ENCODE data around the gene CASP1.

CASP1 gene

DNA sequence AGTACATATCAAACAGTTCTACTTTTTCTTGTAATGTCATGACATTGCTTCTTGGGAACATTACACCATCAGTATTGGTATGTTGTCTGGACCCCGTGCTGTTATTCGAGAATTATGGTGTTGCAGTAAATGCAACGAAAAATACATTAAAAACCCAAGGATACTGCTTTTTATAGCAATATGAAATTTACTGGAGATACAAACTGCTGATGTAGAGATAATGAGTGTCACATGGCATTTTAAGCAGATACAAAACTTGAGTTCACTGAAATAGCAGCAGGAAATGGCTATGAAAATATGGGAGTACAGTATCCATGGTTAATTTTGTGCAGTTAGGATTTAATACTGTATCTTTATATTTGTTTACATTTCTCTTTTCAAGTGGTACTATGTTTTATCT lies 17.5 kb upstream of the CASP1 start:
- H2BK120ac ChIP-seq (ENCODE audit: low read depth, low read length): no peak overlapping the region
- no peak overlapping the region for H3K14ac ChIP-seq (ENCODE audit: low read length in 2 of 2)
- no peak overlapping the region for H2BK5ac ChIP-seq (ENCODE audit: low read depth, low read length, poor library complexity, severe bottlenecking)
- H3K4me1 ChIP-seq (ENCODE audit: control insufficient read depth, insufficient read depth, low read depth, low read length): no peaks in the 10 kb centered on the region
- no peak overlapping the region for H3K9ac ChIP-seq (ENCODE audit: low read length)
- H3K27ac ChIP-seq (ENCODE audit: low read length, poor library complexity, severe bottlenecking): no peak overlapping the region
- H3K18ac ChIP-seq (ENCODE audit: low read depth in 1 of 2, low read length in 2 of 2): no peak overlapping the region
- no peak overlapping the region for H4K8ac ChIP-seq (ENCODE audit: low read length)
- H3K27me3 ChIP-seq (ENCODE audit: control insufficient read depth in 1 of 2, insufficient read depth in 1 of 2, low read length in 2 of 2): no peaks in the 10 kb centered on the region
- no peak overlapping the region for H3K23ac ChIP-seq (ENCODE audit: low read length in 2 of 2)
- H2BK12ac ChIP-seq (ENCODE audit: low read length in 2 of 2): no peak overlapping the region
- H3K36me3 ChIP-seq (ENCODE audit: control insufficient read depth in 1 of 2, insufficient read depth in 2 of 2, low read depth in 1 of 2, low read length in 2 of 2): no peaks in the 10 kb centered on the region
- no peak for DNase-seq
- no peak overlapping the region for H2AFZ ChIP-seq (ENCODE audit: low read depth, low read length)
- no peaks in the 10 kb centered on the region for H3K9me3 ChIP-seq (ENCODE audit: control insufficient read depth, low read length)
- H3K79me1 ChIP-seq (replicated peaks; ENCODE audit: low read length, poor library complexity, severe bottlenecking): no peaks in the 10 kb centered on the region
- no peak overlapping the region for H4K91ac ChIP-seq (ENCODE audit: low read length)
- no peak overlapping the region for H3K4me3 ChIP-seq (ENCODE audit: insufficient read depth in 1 of 2, low read depth in 1 of 2, low read length in 2 of 2)
- H2AK5ac ChIP-seq (ENCODE audit: low read length, severe bottlenecking): no peak overlapping the region
- WGBS: 67% methylated on average over 1 of the region's 3 CpGs
- no peak overlapping the region for H2BK15ac ChIP-seq (ENCODE audit: low read depth, poor library complexity, severe bottlenecking)
- no peak overlapping the region for H3K4me2 ChIP-seq (ENCODE audit: low read length, poor library complexity, severe bottlenecking)
- no peak overlapping the region for H3K4ac ChIP-seq (ENCODE audit: low read depth in 1 of 2, low read length in 2 of 2)

DNA sequence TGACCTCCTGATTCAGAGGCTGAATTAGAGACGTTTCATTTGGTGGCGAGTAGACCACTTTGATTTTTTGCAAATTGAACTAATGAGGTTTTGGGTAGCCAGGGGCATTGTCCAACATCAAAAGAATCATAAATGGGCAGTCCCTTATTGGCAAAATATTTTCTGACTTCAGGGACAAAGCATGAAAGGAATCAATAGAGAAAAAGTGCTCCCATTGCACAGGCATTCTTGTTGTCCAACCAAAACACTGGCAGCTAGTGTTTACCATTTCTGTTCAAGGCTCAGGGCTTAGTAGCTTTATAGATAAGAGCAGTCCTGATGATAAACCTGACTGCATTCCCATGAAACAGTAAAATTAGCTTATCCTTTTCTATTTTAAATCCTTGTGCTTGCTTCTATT lies 16.6 kb upstream of the CASP1 start:
- H3K23ac ChIP-seq (ENCODE audit: low read length in 2 of 2): no peak overlapping the region
- H2AFZ ChIP-seq (ENCODE audit: low read depth, low read length): no peak overlapping the region
- no peaks in the 10 kb centered on the region for H3K9me3 ChIP-seq (ENCODE audit: control insufficient read depth, low read length)
- no peak overlapping the region for H2BK15ac ChIP-seq (ENCODE audit: low read depth, poor library complexity, severe bottlenecking)
- no peak for DNase-seq
- no peaks in the 10 kb centered on the region for H3K4me1 ChIP-seq (ENCODE audit: control insufficient read depth, insufficient read depth, low read depth, low read length)
- H3K79me1 ChIP-seq (replicated peaks; ENCODE audit: low read length, poor library complexity, severe bottlenecking): no peaks in the 10 kb centered on the region
- H3K4ac ChIP-seq (ENCODE audit: low read depth in 1 of 2, low read length in 2 of 2): no peak overlapping the region
- no peak overlapping the region for H2BK5ac ChIP-seq (ENCODE audit: low read depth, low read length, poor library complexity, severe bottlenecking)
- no peak overlapping the region for H4K8ac ChIP-seq (ENCODE audit: low read length)
- H2BK12ac ChIP-seq (ENCODE audit: low read length in 2 of 2): no peak overlapping the region
- no peak overlapping the region for H2BK120ac ChIP-seq (ENCODE audit: low read depth, low read length)
- H3K9ac ChIP-seq (ENCODE audit: low read length): no peak overlapping the region
- H3K4me3 ChIP-seq (ENCODE audit: insufficient read depth in 1 of 2, low read depth in 1 of 2, low read length in 2 of 2): no peak overlapping the region
- H2AK5ac ChIP-seq (ENCODE audit: low read length, severe bottlenecking): no peak overlapping the region
- H3K27ac ChIP-seq (ENCODE audit: low read length, poor library complexity, severe bottlenecking): no peak overlapping the region
- H3K18ac ChIP-seq (ENCODE audit: low read depth in 1 of 2, low read length in 2 of 2): no peak overlapping the region
- no peaks in the 10 kb centered on the region for H3K36me3 ChIP-seq (ENCODE audit: control insufficient read depth in 1 of 2, insufficient read depth in 2 of 2, low read depth in 1 of 2, low read length in 2 of 2)
- no peak overlapping the region for H3K14ac ChIP-seq (ENCODE audit: low read length in 2 of 2)
- H3K27me3 ChIP-seq (ENCODE audit: control insufficient read depth in 1 of 2, insufficient read depth in 1 of 2, low read length in 2 of 2): no peaks in the 10 kb centered on the region
- H4K91ac ChIP-seq (ENCODE audit: low read length): no peak overlapping the region
- H3K4me2 ChIP-seq (ENCODE audit: low read length, poor library complexity, severe bottlenecking): no peak overlapping the region
- 98% methylated on average over 2 of the region's 2 CpGs for WGBS

DNA sequence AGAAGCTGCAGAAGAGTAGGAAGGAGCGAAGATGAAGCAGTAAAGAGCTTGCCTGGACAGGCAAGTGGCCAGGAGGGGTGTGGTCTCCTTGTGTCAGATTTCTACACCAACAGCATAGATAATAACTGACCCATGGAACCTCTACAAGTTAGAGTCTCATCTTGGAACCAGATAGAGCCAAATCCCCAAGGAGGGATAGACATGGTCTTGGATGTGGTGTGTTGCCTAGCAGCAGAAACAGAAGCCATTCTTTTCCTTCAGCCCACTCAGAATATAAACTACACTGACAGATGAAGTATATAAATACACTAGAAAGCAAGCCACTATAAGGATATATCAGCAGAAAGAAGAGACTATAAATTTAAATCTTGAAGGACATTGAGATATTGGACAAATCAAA lies 14.5 kb upstream of the CASP1 start:
- no peak overlapping the region for H3K9ac ChIP-seq (ENCODE audit: low read length)
- H3K23ac ChIP-seq (ENCODE audit: low read length in 2 of 2): no peak overlapping the region
- no peak overlapping the region for H2AFZ ChIP-seq (ENCODE audit: low read depth, low read length)
- H2BK12ac ChIP-seq (ENCODE audit: low read length in 2 of 2): peak overlapping the region; percentile 15 to 97
- H3K9me3 ChIP-seq (ENCODE audit: control insufficient read depth, low read length): no peaks in the 10 kb centered on the region
- no peak overlapping the region for H3K27ac ChIP-seq (ENCODE audit: low read length, poor library complexity, severe bottlenecking)
- H3K14ac ChIP-seq (ENCODE audit: low read length in 2 of 2): no peak overlapping the region
- H4K91ac ChIP-seq (ENCODE audit: low read length): no peak overlapping the region
- no peaks in the 10 kb centered on the region for H3K36me3 ChIP-seq (ENCODE audit: control insufficient read depth in 1 of 2, insufficient read depth in 2 of 2, low read depth in 1 of 2, low read length in 2 of 2)
- H2BK120ac ChIP-seq (ENCODE audit: low read depth, low read length): no peak overlapping the region
- H2BK5ac ChIP-seq (ENCODE audit: low read depth, low read length, poor library complexity, severe bottlenecking): no peak overlapping the region
- no peaks in the 10 kb centered on the region for H3K27me3 ChIP-seq (ENCODE audit: control insufficient read depth in 1 of 2, insufficient read depth in 1 of 2, low read length in 2 of 2)
- H3K4me3 ChIP-seq (ENCODE audit: insufficient read depth in 1 of 2, low read depth in 1 of 2, low read length in 2 of 2): no peak overlapping the region
- no peak overlapping the region for H3K4me2 ChIP-seq (ENCODE audit: low read length, poor library complexity, severe bottlenecking)
- no peaks in the 10 kb centered on the region for H3K79me1 ChIP-seq (replicated peaks; ENCODE audit: low read length, poor library complexity, severe bottlenecking)
- no peak overlapping the region for H2BK15ac ChIP-seq (ENCODE audit: low read depth, poor library complexity, severe bottlenecking)
- DNase-seq: no peak
- H4K8ac ChIP-seq (ENCODE audit: low read length): peak overlapping the region; percentile 5
- peak overlapping the region; percentile 40 to 89 for H3K18ac ChIP-seq (ENCODE audit: low read depth in 1 of 2, low read length in 2 of 2)
- no peak overlapping the region for H2AK5ac ChIP-seq (ENCODE audit: low read length, severe bottlenecking)
- WGBS: no CpG with 5 or more reads among the region's 1 CpG
- peak overlapping the region in 1 of 2 experiments; percentile 69 for H3K4ac ChIP-seq (ENCODE audit: low read depth in 1 of 2, low read length in 2 of 2)
- no peaks in the 10 kb centered on the region for H3K4me1 ChIP-seq (ENCODE audit: control insufficient read depth, insufficient read depth, low read depth, low read length)

DNA sequence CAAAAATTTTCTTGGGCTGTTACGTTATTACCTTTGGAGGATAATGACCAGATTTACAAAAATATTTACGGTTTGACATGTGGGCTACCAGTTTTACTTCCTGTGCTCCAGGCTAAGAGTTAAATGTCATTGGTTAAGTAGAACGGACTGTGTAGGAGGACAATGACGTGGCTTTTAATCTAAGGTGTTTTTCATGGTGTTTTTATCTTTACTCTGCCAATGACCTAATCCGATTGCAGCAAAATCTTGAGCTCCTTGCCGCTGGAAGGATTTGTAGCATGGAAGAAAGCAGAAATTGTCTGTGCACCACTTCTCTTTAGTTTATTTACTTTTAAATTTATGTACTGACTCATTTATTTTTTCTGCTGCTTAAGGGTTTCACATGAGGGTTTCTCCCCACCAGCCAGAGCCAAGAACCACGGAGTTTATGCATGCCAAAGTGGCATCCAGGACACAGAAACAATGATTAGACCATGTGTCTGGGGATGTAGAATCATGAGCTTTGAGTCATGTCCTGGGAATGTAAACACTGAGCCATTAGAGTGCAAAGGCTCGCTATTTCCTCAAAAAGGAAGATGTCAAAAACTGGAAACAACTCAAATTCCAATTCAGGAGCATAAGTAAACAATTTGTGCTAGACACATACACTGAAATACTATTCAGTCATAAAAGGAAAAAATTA lies 12.1 kb upstream of the CASP1 start:
- H3K27me3 ChIP-seq (ENCODE audit: control insufficient read depth in 1 of 2, insufficient read depth in 1 of 2, low read length in 2 of 2): no peaks in the 10 kb centered on the region
- H2BK15ac ChIP-seq (ENCODE audit: low read depth, poor library complexity, severe bottlenecking): no peak overlapping the region
- H3K79me1 ChIP-seq (replicated peaks; ENCODE audit: low read length, poor library complexity, severe bottlenecking): no peaks in the 10 kb centered on the region
- 1% methylated on average over 5 of the region's 8 CpGs for WGBS
- no peak overlapping the region for H2AFZ ChIP-seq (ENCODE audit: low read depth, low read length)
- no peak overlapping the region for H3K14ac ChIP-seq (ENCODE audit: low read length in 2 of 2)
- H2BK12ac ChIP-seq (ENCODE audit: low read length in 2 of 2): no peak overlapping the region
- no peaks in the 10 kb centered on the region for H3K36me3 ChIP-seq (ENCODE audit: control insufficient read depth in 1 of 2, insufficient read depth in 2 of 2, low read depth in 1 of 2, low read length in 2 of 2)
- H3K4ac ChIP-seq (ENCODE audit: low read depth in 1 of 2, low read length in 2 of 2): no peak overlapping the region
- DNase-seq: peak; percentile 99
- no peak overlapping the region for H2BK120ac ChIP-seq (ENCODE audit: low read depth, low read length)
- no peak overlapping the region for H2BK5ac ChIP-seq (ENCODE audit: low read depth, low read length, poor library complexity, severe bottlenecking)
- no peak overlapping the region for H4K91ac ChIP-seq (ENCODE audit: low read length)
- peak overlapping the region; percentile 35 for H3K4me2 ChIP-seq (ENCODE audit: low read length, poor library complexity, severe bottlenecking)
- no peak overlapping the region for H2AK5ac ChIP-seq (ENCODE audit: low read length, severe bottlenecking)
- no peak overlapping the region for H4K8ac ChIP-seq (ENCODE audit: low read length)
- H3K4me3 ChIP-seq (ENCODE audit: insufficient read depth in 1 of 2, low read depth in 1 of 2, low read length in 2 of 2): no peak overlapping the region
- no peak overlapping the region for H3K18ac ChIP-seq (ENCODE audit: low read depth in 1 of 2, low read length in 2 of 2)
- no peak overlapping the region for H3K23ac ChIP-seq (ENCODE audit: low read length in 2 of 2)
- H3K4me1 ChIP-seq (ENCODE audit: control insufficient read depth, insufficient read depth, low read depth, low read length): no peaks in the 10 kb centered on the region
- H3K9me3 ChIP-seq (ENCODE audit: control insufficient read depth, low read length): no peaks in the 10 kb centered on the region
- H3K9ac ChIP-seq (ENCODE audit: low read length): peak overlapping the region; percentile 40
- H3K27ac ChIP-seq (ENCODE audit: low read length, poor library complexity, severe bottlenecking): peak overlapping the region; percentile 67
